Naive B cell (primary cell): ENCODE measurements around the gene SLC9A2. TPM values are rescaled to one million over a fixed set of nuclear protein-coding genes. Genes with fewer than 3 reads are reported as not detected.
A peak's percentile ranks its signal among the peaks of the same experiment; 100 is the strongest.

Experiments used
- ATAC-seq, 2 donors: fragments of 150-1000 bp; cut with Tn5 transposase; 2 replicates each; pipeline ENCODE4 v1.10.0; 2021; ENCODE audit warnings: low read depth in 2 of 2, mild to moderate bottlenecking in 2 of 2, moderate library complexity in 2 of 2
- DNase-seq: peaks from one replicate; pipeline ENCODE4 v3.0.0; 2022
- H3K27ac Mint-ChIP-seq, 6 donors: one replicate each; pipeline ENCODE4 v1.8.0; 2020 to 2022; ENCODE audit warnings: mild to moderate bottlenecking in 6 of 6, mixed read lengths in 6 of 6, moderate library complexity in 5 of 6, inconsistent platforms in 2 of 6
- H3K27me3 Mint-ChIP-seq, 3 donors: one replicate each; pipeline ENCODE4 v1.8.0; 2021 to 2022; ENCODE audit warnings: mixed read lengths in 3 of 3, mild to moderate bottlenecking in 1 of 3
- H3K36me3 Mint-ChIP-seq, 2 donors: one replicate each; pipeline ENCODE4 v1.8.0; 2020 to 2022; ENCODE audit warnings: mixed read lengths in 2 of 2, inconsistent platforms in 1 of 2, mild to moderate bottlenecking in 1 of 2
- H3K4me1 Mint-ChIP-seq, 3 donors: one replicate each; pipeline ENCODE4 v1.8.0; 2020 to 2022; ENCODE audit warnings: mixed read lengths in 3 of 3, inconsistent platforms in 1 of 3, mild to moderate bottlenecking in 1 of 3, moderate library complexity in 1 of 3
- H3K4me3 Mint-ChIP-seq, 8 donors: one replicate each; pipeline ENCODE4 v1.8.0; 2020 to 2022; ENCODE audit warnings: mild to moderate bottlenecking in 8 of 8, mixed read lengths in 8 of 8, moderate library complexity in 8 of 8, inconsistent platforms in 2 of 8
- H3K9me3 Mint-ChIP-seq, 7 donors: one replicate each; pipeline ENCODE4 v1.8.0; 2020 to 2022; ENCODE audit warnings: mixed read lengths in 7 of 7, mild to moderate bottlenecking in 5 of 7, inconsistent platforms in 2 of 7, moderate library complexity in 1 of 7
- polyA plus RNA-seq, 6 donors: library from polyadenylated mRNA; unstranded; fragments of 300-500 nt; fragmentation: Illumina TruSeq; gene quantifications; one replicate each; pipeline ENCODE4 v1.2.3, GENCODE V29; 2021; ENCODE audit warnings: low read depth in 6 of 6

SLC9A2 gene
- under 1 TPM in 1 of 6 donors, not detected in 5; 0.04 TPM for polyA plus RNA-seq

DNA sequence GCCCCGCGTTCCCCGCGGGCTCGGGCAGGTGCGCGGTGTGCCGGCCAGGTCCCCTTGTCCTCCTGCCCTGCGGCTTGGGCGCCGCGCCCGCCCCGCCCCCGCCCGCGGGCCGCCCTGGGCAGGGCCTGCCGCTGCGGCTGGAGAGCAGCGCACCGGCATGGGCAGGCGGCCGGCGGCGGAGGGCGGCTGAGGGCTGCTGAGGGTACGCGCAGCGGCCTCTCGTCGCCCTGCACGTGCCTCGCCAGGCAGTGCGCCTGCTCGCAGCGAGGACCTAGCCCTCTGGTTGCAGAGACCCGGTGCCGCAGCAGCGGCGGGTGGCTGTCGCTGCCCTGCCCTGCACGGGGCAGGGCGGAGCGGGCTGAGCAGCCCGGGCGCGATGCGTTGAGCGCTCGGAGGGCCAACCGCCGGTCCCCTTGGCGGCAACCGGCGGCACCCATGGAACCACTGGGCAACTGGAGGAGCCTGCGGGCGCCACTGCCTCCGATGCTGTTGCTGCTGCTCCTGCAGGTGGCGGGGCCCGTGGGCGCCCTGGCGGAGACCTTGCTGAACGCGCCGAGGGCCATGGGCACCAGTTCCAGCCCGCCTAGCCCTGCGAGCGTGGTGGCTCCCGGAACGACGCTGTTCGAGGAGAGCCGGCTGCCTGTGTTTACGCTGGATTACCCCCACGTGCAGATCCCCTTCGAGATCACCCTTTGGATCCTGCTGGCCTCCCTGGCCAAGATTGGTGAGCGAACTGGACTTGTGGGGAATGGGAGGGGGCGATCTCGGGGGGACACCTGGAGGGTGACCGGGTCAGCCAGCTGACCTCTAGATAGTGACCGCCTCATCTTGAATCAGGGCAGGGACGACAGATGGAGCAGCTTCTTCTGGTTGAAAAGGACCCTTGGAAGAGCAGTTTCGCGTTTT, at the start of gene SLC9A2:
Gene SLC9A2 (plus strand): TSS at position 140 of the 906 bp plus-strand sequence. CDS start 296 bp downstream, at position 436.
- no peaks in the 10 kb centered on the region for H3K36me3 Mint-ChIP-seq
- H3K27ac Mint-ChIP-seq = no peak within 1 kb of the TSS

GRCh38 chr2:102575888-102576287, 43.5 kb upstream of the SLC9A2 start:
- no peak for ATAC-seq
- peaks cover 0 to 16% (median 5%) of the 10 kb centered on the region in 3 donors for H3K27me3 Mint-ChIP-seq
- no peak overlapping the region for H3K27ac Mint-ChIP-seq
- H3K9me3 Mint-ChIP-seq = peaks cover 5 to 68% (median 25%) of the 10 kb centered on the region in 7 donors
- H3K4me1 Mint-ChIP-seq = no peaks in the 10 kb centered on the region
- no peak for DNase-seq
- H3K4me3 Mint-ChIP-seq = no peak overlapping the region
- H3K36me3 Mint-ChIP-seq = no peaks in the 10 kb centered on the region

More for the DNA sequence above, at the start of gene SLC9A2:
- Mint-ChIP-seq H3K27me3 (peaks cover 53 to 64% (median 58%) of the 10 kb centered on the region in 3 donors), H3K4me1 (peaks cover 10 to 15% (median 12%) of the 10 kb centered on the region in 3 donors), H3K4me3 (peak within 1 kb of the TSS in 7 of 8 donors; percentile 51 to 84 (median 66)), H3K9me3 (peaks cover 0 to 2% (median 0%) of the 10 kb centered on the region in 7 donors)
- ATAC-seq (no peak), DNase-seq (no peak)

DNA sequence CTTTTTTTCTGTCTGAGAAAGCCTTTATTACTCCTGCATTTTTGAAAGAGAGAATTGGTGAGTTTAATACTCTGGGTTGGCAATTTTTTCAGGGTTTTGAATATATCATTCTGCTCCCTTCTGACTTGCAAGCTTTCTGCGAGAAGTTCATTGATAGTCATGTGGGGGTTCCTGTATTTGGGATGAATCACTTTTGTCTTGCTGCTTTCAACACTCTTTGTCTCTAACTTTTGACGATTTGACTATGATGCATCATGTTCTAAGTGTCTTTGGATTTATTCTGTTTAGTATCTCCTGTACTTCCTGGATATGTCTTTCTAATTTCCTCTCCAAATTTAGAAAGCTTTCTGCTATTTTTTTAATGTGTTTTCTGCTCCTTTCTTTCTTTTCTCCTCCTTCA, 41.0 kb upstream of the SLC9A2 start:
- peaks cover 0 to 6% (median 0%) of the 10 kb centered on the region in 3 donors for H3K4me1 Mint-ChIP-seq
- peaks cover 0 to 17% (median 5%) of the 10 kb centered on the region in 3 donors for H3K27me3 Mint-ChIP-seq
- H3K36me3 Mint-ChIP-seq = no peaks in the 10 kb centered on the region
- H3K9me3 Mint-ChIP-seq = peaks cover 5 to 61% (median 22%) of the 10 kb centered on the region in 7 donors
- ATAC-seq = no peak
- no peak overlapping the region for H3K27ac Mint-ChIP-seq
- no peak for DNase-seq
- H3K4me3 Mint-ChIP-seq = no peak overlapping the region

GRCh38 chr2:102581911-102582310, 37.4 kb upstream of the SLC9A2 start:
- Mint-ChIP-seq H3K36me3 (no peaks in the 10 kb centered on the region), H3K27ac (no peak overlapping the region), H3K4me1 (peaks cover 0 to 6% (median 0%) of the 10 kb centered on the region in 3 donors), H3K4me3 (peak overlapping the region in 2 of 8 donors; percentile 7 to 47), H3K27me3 (peaks cover 0 to 20% (median 5%) of the 10 kb centered on the region in 3 donors), H3K9me3 (peaks cover 2 to 35% (median 13%) of the 10 kb centered on the region in 7 donors)
- DNase-seq (no peak), ATAC-seq (peak; percentile 32 to 45)

GRCh38 chr2:102582845-102583244, 36.5 kb upstream of the SLC9A2 start:
- H3K4me3 Mint-ChIP-seq = peak overlapping the region in 1 of 8 donors; percentile 13
- ATAC-seq (no peak), DNase-seq (no peak)
- H3K27me3 Mint-ChIP-seq = peaks cover 5 to 16% (median 5%) of the 10 kb centered on the region in 3 donors
- no peak overlapping the region for H3K27ac Mint-ChIP-seq
- peaks cover 2 to 26% (median 11%) of the 10 kb centered on the region in 7 donors for H3K9me3 Mint-ChIP-seq
- H3K4me1 Mint-ChIP-seq = peaks cover 0 to 6% (median 0%) of the 10 kb centered on the region in 3 donors
- no peaks in the 10 kb centered on the region for H3K36me3 Mint-ChIP-seq

- Mint-ChIP-seq H3K4me3 (no peak overlapping the region), H3K9me3 (peaks cover 0 to 10% (median 3%) of the 10 kb centered on the region in 7 donors), H3K36me3 (no peaks in the 10 kb centered on the region), H3K27me3 (peaks cover 14 to 23% (median 20%) of the 10 kb centered on the region in 3 donors), H3K4me1 (peaks cover 0 to 6% (median 0%) of the 10 kb centered on the region in 3 donors), H3K27ac (no peak overlapping the region)
- no peak for ATAC-seq
- no peak for DNase-seq
These were observed 33.4 kb upstream of the SLC9A2 start for GRCh38 chr2:102585847-102586404.

- no peak overlapping the region for H3K27ac Mint-ChIP-seq
- H3K27me3 Mint-ChIP-seq = peaks cover 14 to 26% (median 23%) of the 10 kb centered on the region in 3 donors
- H3K36me3 Mint-ChIP-seq = no peaks in the 10 kb centered on the region
- no peak for DNase-seq
- H3K4me1 Mint-ChIP-seq = no peaks in the 10 kb centered on the region
- no peak for ATAC-seq
- H3K9me3 Mint-ChIP-seq = peaks cover 0 to 2% (median 0%) of the 10 kb centered on the region in 7 donors
- no peak overlapping the region for H3K4me3 Mint-ChIP-seq
These were observed 31.0 kb upstream of the SLC9A2 start for GRCh38 chr2:102588213-102588939.

DNA sequence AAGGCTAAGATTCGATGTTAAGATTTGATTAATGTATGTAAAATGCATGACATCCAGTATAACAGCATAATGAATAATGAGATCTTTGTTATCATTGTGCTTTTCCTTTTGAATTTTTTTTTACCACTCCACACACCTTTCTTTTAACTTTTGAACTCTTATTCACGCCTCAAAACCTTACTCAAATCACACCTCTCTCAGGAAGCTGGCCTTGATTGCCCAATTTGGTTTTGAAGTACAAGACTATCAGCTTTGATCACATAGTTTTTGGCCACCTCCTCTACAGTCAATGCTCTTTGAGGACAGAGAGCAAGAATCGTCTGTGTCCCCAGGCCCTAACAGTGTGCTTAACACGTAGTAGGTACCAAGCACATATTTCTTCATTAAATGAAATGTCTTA, 29.9 kb upstream of the SLC9A2 start:
- DNase-seq (no peak), ATAC-seq (no peak)
- Mint-ChIP-seq H3K27me3 (peaks cover 14 to 23% (median 23%) of the 10 kb centered on the region in 3 donors), H3K4me3 (no peak overlapping the region), H3K27ac (no peak overlapping the region), H3K4me1 (no peaks in the 10 kb centered on the region), H3K36me3 (no peaks in the 10 kb centered on the region), H3K9me3 (no peaks in the 10 kb centered on the region)

DNA sequence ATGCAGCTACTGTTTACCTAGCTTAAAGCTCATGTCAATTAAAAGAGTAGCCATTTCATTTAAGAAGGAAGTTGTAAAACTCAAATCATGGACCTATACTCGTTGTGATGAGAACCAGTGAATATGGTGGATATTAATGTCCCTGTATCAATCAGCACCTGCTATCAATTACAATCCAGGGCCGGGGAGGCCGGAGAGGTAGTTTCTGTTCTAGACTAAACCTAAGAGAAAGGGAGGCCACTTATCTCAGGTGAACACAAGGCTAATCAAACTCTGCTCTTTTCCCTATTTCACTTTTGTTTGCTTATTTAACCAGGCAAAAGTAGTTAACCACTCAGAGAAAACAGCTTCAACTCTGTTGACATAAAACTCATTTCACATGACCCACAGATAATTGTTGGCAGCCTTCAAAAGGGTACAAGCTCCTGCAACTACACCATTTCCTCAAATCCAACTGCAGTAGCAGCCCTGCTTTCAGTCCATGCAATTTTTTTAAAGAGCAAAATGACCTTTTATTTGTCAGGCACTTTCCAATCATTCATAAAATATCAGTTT, 27.8 kb upstream of the SLC9A2 start:
- no peak overlapping the region for H3K4me3 Mint-ChIP-seq
- DNase-seq = no peak
- peaks cover 14 to 23% (median 23%) of the 10 kb centered on the region in 3 donors for H3K27me3 Mint-ChIP-seq
- no peaks in the 10 kb centered on the region for H3K4me1 Mint-ChIP-seq
- no peaks in the 10 kb centered on the region for H3K36me3 Mint-ChIP-seq
- H3K27ac Mint-ChIP-seq = no peak overlapping the region
- no peaks in the 10 kb centered on the region for H3K9me3 Mint-ChIP-seq
- no peak for ATAC-seq

- DNase-seq (no peak), ATAC-seq (no peak)
- Mint-ChIP-seq H3K36me3 (no peaks in the 10 kb centered on the region), H3K4me3 (no peak overlapping the region), H3K9me3 (no peaks in the 10 kb centered on the region), H3K27me3 (peaks cover 14 to 23% (median 18%) of the 10 kb centered on the region in 3 donors), H3K27ac (no peak overlapping the region), H3K4me1 (no peaks in the 10 kb centered on the region)
These were observed 26.8 kb upstream of the SLC9A2 start for GRCh38 chr2:102592601-102593000.

- DNase-seq (no peak), ATAC-seq (no peak)
- Mint-ChIP-seq H3K9me3 (no peaks in the 10 kb centered on the region), H3K27me3 (peaks cover 8 to 19% (median 14%) of the 10 kb centered on the region in 3 donors), H3K4me3 (no peak overlapping the region), H3K36me3 (no peaks in the 10 kb centered on the region), H3K27ac (peak overlapping the region in 1 of 6 donors; percentile 9), H3K4me1 (no peaks in the 10 kb centered on the region)
These were observed 25.8 kb upstream of the SLC9A2 start for GRCh38 chr2:102593516-102593915.

DNA sequence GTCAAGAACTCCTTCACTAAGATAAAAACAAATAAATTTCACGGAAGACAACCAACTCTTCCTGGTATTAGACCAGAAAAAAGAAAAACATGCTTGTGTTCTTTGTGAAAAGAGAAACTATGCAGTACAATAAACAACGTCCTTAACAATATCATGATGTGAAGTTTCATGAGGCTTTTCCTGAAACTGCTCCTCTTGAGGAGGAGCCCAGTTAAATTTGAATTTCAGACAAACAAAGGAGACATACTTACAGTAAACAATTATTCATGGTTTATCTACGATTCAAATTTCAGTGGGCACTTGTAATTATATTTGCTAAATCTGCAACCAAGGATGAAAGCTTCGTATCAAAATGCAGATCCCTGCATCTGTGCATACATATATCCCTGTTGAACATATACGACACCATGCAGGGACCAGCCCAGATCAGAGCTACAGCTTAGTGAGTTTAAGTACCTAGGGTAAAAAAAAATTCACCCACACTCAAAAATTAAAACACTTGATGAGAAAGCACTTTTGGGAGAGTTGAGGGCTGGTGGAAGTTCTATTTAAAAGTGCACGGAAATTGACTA, 24.8 kb upstream of the SLC9A2 start:
- no peak for ATAC-seq
- peaks cover 8 to 12% (median 9%) of the 10 kb centered on the region in 3 donors for H3K27me3 Mint-ChIP-seq
- no peak for DNase-seq
- H3K4me1 Mint-ChIP-seq = no peaks in the 10 kb centered on the region
- H3K27ac Mint-ChIP-seq = no peak overlapping the region
- H3K9me3 Mint-ChIP-seq = no peaks in the 10 kb centered on the region
- H3K4me3 Mint-ChIP-seq = no peak overlapping the region
- no peaks in the 10 kb centered on the region for H3K36me3 Mint-ChIP-seq
